Measurements from ENCODE around the gene CDK5. TPM values are rescaled to one million over a fixed set of nuclear protein-coding genes. Genes with fewer than 3 reads are reported as not detected.
"Not testable (repeated sequence)": the region's sequence is repeated elsewhere in the genome, so short reads cannot be mapped to it uniquely, and the experiment has no call there.

CDK5 gene
- total RNA-seq, 1 donor from 2014 or later, result 19.1 TPM

- DNase-seq (ENCODE audit: low read depth, low spot score), result no peak
These were observed 40.2 kb downstream of the CDK5 start for GRCh38 chr7:151017370-151017952.

DNA sequence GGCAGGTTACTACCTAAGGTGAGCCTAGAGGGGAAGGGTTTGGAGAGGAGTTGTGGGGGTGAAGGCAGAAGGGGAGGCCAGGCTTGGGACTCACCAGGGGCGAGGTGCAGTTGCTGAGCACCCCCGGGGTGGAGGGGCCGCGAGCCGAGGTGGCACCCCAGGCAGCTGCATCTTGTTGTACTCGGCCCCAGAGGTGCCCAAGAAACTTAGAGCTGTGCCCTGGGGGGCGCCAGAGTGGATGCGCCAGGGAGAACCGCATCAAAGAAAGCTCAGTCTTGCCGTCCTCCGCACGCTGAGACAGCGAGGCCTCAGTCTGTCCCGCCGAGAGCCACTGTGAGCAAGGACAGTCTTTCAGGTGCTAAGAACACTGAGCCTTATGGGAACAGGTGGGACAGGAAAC lies 40.8 kb downstream of the CDK5 start:
- no peak for DNase-seq (ENCODE audit: low read depth, low spot score)

DNA sequence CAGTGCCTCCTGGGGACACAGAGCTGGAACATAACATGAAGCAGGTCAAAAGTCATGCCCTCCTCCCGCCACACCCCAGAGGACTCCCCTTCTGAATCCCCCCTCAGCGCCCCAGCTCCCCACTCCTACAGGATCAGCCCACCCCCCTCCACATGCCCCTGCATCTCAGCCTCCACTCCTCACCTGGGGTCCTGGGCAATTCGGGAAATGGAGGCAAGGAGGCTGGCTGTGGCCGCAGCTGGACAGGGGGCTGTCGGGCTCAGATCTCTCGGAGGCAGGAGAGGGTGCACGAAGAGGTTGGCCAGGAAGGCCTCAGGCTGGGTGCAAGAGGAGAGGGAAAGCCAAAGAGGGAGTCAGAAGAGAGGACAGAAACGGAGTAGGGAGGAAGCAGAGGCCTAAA lies 41.2 kb downstream of the CDK5 start:
- no peak for DNase-seq (ENCODE audit: low read depth, low spot score)

- no peak for DNase-seq (ENCODE audit: low read depth, low spot score)
These were observed 41.7 kb downstream of the CDK5 start for GRCh38 chr7:151015967-151016366.

GRCh38 chr7:151014950-151015349 lies 42.7 kb downstream of the CDK5 start:
- no peak for DNase-seq (ENCODE audit: low read depth, low spot score)

GRCh38 chr7:151013733-151014497 lies 43.8 kb downstream of the CDK5 start:
- no peak for DNase-seq (ENCODE audit: low read depth, low spot score)

DNA sequence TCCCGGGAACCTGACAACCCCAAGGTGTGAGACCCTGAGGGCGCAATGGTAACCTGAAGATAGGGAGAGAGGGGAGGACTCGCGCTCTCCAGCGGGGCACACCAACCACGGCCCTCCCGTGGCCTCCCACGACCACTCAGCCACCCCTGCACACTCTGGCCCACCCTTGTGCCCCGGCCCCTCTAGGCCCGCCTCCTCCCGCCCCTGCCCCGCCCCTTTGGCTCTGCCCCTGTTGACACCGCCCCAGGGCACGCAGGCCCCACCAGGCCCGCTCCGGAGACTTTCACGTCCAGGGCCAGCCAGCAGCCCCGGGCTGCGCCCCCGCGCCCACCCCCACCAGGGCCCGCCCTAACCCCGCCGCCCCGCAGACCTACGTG lies 44.4 kb downstream of the CDK5 start:
- DNase-seq (ENCODE audit: low read depth, low spot score), result no peak

DNA sequence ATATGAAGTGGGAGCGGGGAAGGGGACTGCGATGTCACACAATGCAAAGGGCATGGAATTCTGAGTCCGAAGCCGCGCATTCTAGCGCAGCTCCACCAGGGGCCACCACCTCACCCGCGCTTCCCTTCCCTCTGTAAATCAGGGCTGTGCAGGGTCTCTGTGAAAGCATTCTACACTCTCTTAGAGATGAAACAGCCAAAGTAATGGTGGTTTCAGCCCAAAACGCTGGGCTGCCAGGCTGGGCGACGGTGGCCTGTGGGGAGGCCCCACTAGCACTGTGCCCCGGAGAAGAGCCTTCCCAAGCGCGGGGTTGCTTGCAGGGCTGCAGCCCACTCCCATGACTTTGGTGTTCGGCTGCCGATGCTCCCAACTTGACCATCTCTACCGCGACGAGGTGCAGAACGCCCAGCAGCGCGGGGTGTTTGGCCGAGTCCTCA lies 44.8 kb downstream of the CDK5 start:
- no peak for DNase-seq (ENCODE audit: low read depth, low spot score)

DNA sequence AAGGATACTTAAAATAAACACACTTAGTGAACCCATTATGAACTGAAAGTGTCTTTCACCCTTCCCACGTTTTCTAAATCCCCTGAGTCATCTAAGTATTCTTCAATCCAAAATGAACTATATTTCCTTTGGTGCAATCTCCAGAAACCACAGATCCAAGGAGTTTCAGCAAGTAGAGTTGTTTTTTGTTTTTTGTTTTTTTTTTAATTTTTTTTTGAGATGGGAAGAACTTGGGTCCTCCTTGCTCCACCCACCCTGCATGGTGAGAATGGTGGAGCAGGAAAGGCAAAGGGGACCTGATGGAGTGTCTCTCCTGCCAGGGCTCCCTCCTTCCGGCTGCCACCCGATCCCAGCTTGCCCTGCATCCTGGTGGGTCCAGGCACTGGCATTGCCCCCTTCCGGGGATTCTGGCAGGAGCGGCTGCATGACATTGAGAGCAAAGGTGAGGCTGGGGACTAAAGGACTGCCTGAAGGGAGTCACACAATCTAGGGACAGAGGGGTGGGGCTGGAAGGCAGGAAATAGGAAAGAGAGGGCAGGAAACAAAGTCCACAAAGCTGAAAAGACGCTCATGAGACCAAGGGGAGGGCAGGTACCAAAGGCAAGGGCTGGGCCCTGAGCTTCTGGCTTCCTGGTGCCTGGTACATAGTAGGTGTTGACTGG lies 45.5 kb downstream of the CDK5 start:
- no peak for DNase-seq (ENCODE audit: low read depth, low spot score)

GRCh38 chr7:151011616-151012015 lies 46.1 kb downstream of the CDK5 start:
- DNase-seq (ENCODE audit: low read depth, low spot score), result not testable (repeated sequence)

DNA sequence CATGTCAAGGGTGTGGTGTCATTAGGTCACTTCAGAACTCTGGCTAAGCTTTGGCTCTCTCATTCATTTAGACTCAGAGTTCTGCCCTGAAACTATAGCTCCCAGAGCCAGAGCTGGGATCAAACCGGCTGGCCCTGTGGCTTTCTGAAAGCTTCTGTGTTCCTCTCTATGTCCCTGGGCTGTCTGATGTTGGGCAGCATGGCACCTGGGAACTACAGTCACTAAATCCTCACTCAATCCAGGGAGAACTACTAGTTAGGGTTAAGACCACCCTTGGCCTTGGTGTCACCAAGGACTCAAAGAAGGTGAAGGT lies 46.6 kb downstream of the CDK5 start:
- DNase-seq (ENCODE audit: low read depth, low spot score), result no peak

- no peak for DNase-seq (ENCODE audit: low read depth, low spot score)
These were observed 47.2 kb downstream of the CDK5 start for GRCh38 chr7:151010307-151011096.

DNA sequence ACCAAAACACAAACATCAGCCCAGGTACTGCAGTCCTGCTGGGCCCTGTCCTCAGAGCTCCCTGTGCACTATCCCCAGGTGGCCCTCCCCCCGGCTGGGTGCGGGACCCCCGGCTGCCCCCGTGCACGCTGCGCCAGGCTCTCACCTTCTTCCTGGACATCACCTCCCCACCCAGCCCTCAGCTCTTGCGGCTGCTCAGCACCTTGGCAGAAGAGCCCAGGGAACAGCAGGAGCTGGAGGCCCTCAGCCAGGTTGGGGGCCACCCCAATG lies 47.7 kb downstream of the CDK5 start:
- DNase-seq (ENCODE audit: low read depth, low spot score), result no peak

GRCh38 chr7:151009327-151010036 lies 48.2 kb downstream of the CDK5 start:
- DNase-seq (ENCODE audit: low read depth, low spot score), result no peak

GRCh38 chr7:151008511-151009323 lies 49.0 kb downstream of the CDK5 start:
- peak; percentile 32 for DNase-seq (ENCODE audit: low read depth, low spot score)

DNA sequence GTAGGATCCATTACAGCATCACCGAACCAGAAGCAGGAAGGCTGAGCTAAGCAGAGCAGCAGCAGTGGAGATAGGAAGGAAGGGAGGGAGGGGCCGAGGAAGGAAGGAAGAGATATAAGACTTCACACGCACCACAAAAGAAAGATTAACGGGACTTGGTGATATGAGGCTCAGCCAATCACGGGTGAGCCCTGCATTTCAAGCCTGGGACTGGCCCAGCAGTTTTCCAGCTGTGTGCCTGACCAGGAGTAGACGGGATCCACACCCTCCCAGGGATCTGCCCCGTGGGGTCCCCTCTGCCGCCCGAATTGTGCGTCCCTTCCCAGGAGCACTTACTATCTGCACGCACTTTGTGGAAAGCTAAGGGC lies 49.6 kb downstream of the CDK5 start:
- DNase-seq (ENCODE audit: low read depth, low spot score), result peak; percentile 44

GRCh38 chr7:151007469-151007898 lies 50.2 kb downstream of the CDK5 start:
- no peak for DNase-seq (ENCODE audit: low read depth, low spot score)

DNA sequence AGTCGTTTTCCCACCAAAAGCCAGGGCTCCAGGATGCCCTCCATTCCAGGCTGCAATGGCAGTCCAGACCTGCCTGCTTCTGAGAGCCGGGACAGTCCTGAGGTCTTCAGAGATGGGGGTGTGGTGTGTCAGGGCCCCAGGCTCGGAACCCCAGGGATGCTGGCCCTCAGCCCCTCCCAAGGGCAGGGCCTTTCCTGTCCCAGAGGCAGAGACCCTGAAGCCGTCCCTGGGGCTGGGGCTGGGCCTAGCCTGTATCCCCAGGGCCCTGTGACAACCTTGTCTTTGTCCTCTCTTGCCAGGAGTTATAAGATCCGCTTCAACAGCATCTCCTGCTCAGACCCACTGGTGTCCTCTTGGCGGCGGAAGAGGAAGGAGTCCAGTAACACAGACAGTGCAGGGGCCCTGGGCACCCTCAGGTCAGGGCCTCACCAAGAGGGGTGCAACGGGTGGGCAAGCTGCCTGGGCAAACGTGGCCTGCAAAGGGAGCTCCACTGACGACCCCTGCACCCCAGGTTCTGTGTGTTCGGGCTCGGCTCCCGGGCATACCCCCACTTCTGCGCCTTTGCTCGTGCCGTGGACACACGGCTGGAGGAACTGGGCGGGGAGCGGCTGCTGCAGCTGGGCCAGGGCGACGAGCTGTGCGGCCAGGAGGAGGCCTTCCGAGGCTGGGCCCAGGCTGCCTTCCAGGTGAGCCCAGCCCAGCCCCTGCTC lies 51.0 kb downstream of the CDK5 start:
- DNase-seq (ENCODE audit: low read depth, low spot score), result no peak

GRCh38 chr7:151005566-151005965 lies 52.1 kb downstream of the CDK5 start:
- DNase-seq (ENCODE audit: low read depth, low spot score), result no peak

Measured in pulmonary artery endothelial cell (primary cell).